GM19372 (cell line): ENCODE data around the gene FAM20C.
"Not testable (repeated sequence)": the region's sequence is repeated elsewhere in the genome, so short reads cannot be mapped to it uniquely, and the experiment has no call there.

Experiments
- ATAC-seq: cut with Tn5 transposase; IDR thresholded peaks from one replicate; pipeline ENCODE4 v1.9.1; 2021; ENCODE audit warnings: mild to moderate bottlenecking, low read depth, moderate library complexity; ENCODE audit not compliant: unreplicated experiment

Gene FAM20C

GRCh38 chr7:171912-172515, 20.4 kb upstream of the FAM20C start:
- ATAC-seq, result no peak

DNA sequence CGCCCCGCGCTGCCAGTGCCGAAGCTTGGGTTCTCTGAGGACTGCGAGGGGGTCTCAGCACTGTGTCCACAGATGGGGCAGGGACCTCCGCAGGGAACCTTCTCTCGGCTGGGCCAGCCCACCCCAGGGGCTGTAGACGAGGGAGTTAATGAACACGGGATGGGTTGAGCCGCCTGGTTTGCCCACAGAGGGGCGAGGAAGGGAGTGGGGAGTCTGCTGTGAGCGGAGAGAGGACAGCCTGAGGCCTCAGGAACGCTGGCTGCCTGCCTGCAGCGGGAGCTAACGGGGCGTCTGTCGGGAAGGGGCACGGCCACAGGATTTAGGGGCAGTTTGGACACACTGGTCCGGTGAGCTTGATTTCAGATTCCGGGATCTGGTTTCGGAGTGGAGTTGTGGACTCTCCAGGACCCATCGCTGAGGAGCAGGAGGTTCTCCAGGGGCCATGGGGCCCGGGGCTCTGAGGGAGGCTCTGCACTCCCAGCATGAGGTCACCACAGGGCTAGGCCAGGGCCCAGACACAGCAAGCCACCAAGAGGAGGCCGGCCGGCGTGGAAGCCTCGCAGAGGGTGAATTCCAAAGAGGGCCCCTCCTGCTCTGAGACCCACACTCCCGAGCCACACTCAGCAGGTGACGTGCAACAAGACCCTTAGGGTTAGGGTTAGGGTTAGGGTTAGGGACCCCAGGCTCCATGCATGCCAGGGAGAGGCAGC, 19.0 kb upstream of the FAM20C start:
- no peak for ATAC-seq

GRCh38 chr7:174716-175115, 17.7 kb upstream of the FAM20C start:
- ATAC-seq, result no peak

GRCh38 chr7:175955-176354, 16.4 kb upstream of the FAM20C start:
- no peak for ATAC-seq

DNA sequence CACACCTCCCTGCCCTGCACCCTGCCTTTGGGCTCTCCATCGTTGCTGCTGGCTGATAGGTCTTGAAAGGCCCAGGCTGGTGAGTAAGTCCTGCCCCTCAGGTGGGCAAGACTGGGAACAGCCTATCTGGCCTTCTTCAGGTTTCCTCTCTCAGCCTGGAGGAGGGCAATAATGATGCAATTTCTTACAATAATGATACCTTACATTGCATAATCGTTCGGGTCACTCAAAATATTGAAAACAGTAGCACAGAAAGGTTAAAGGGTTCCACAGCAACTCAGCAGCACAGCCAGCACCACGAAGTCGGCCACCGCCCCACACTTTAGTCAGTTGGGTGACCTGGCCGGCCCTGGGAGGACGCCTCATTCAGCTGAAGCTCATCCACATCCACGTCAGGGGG, 16.0 kb upstream of the FAM20C start:
- no peak for ATAC-seq

- no peak for ATAC-seq
Observed at GRCh38 chr7:176786-177459, 15.4 kb upstream of the FAM20C start.

GRCh38 chr7:178444-178843, 13.9 kb upstream of the FAM20C start:
- ATAC-seq, result no peak

GRCh38 chr7:179209-179681, 13.1 kb upstream of the FAM20C start:
- no peak for ATAC-seq

DNA sequence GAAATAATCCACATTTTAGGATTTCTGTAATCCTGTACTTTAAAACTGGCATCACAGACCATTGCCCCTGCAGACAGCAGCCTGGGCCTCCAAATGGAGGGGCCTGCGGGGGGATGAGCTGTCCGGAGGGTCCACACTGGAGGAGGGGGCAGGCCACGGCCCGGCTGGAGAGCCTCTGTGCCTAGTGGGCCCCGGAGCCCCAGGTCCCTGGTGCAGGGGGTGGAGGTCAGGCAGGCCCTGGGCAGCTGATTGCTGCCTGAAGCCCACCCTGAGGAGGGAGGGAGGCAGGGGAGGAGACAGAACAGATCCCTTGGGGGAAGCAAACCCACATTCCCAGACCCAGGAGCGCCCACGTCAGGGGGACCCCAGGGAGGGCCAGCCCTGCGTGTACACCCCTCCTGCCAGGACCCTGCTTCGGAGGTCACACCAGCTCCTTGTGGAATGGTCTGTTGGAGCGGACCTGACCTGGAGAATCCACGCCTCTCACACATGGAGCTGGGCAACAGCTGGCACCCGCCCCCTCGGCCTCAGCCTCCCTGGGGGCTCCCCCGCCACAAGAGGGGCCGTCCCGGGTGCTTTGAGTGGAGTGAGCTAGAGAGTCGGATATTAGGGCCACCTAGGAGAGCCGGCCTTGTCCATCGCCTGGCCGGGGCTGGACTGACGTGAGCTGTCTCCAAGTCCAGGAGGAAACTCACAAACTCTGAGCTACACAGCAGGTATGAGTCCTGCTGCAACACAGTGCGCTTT, 12.2 kb upstream of the FAM20C start:
- no peak for ATAC-seq

DNA sequence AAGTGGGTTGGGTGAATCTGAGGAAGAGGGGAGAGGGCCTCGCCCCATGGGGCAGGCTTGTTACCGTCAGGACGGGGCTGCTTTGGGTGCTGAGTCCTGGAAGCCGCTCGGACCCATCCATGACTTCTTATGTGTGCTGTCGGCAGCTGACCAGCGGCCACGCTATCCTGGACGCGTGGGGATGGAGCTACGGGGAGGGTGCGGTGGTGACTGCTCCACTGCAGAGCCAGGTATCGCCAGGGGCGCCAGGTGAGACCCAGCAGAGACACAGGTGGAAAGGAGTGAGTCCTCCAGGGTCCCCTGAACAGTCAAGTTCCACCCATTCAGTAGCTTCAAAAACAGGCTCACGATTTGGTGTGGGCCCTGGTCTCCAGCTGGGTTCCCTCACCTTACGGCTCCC, 10.6 kb upstream of the FAM20C start:
- no peak for ATAC-seq

DNA sequence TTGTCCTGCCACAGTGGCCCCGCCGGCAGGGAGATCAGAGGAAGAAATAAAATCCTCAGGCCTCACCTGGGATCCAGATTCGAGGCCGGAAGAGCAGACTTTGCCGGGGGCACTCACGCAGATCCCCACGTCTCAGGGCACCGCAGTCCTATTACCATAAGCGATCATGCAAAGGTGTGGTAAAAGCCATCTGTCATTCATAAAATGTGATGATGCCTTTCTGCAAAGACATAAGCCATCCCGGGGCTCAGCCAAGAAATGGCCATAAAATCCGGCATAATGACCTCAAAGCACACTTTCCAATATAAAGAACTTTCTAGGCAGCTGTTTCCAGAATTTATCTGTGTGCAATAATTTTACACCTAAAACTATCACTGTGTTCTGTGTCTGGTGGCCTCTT, 9.9 kb upstream of the FAM20C start:
- ATAC-seq, result not testable (repeated sequence)

DNA sequence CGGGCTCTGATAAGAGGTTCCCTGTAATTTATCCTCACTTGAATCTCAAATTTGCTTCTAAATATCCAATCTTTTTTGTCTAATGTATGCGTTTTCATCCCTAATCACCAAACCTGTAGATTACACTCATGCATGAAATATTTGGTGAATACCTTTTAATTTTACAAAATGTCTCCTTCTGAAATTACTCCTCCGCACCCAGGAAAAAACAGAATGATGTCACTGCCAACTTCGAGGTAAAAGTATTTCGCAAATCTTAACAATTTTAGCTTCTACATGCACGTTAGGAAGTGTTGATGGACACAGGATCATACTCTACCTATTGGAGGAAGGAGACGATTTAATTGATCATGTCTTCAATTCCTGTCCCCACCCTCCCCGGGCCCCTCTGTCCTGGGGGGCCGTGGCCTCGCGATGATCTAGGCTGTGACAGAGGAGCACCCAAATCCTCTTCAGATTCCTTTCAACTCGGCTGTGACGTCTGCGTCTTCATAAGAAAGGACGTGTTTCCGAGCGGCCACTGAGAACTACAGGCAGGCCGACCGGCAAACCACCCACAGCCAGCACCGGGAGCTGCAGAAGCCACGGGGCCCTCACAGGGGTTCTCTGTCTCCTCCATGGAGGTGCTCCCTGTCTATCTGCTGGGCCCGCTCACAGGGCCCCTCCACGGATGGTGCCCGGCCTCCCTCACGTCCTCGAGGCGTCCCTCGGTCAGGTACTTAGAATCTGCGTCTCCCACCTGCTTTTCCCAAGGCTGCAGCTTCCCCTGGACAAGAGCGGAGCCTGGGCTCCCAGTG, 8.7 kb upstream of the FAM20C start:
- ATAC-seq, result no peak

GRCh38 chr7:184294-185264, 7.8 kb upstream of the FAM20C start:
- no peak for ATAC-seq

- ATAC-seq, result no peak
Observed at GRCh38 chr7:186516-187113, 5.8 kb upstream of the FAM20C start.

DNA sequence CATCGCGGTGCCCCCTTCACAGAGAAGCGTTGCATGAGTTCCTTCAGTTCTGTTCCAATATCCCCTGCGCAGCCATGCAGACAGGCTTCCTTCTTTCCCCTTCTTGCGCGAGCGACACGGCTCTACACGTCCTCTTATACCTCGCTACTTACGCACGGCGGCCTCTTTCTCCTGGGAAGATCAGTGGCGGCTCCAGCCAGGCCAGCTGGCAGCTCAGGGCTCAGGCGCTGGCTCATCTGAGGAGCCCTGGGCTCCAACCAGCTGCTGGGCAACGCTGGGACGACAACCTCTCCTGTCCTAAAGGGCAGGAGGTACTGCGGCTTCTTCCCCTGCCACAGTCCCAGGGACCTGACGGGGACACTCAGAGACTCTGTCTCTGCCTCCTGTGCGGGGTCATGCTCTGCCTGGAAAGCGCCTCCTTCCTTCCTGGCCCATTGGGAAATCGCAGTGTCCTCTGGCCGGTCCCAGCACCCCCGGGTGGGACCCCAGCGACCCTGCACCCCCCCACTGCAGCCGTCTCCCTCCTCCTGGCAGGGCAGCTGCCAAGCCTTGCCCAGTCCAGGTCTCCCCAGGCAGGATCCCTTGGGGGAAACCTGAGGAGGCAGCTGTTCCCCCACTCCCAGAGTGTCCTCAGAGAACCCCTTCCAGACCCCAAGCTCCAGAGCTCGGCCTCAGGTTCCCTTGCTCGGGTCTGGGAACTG, 5.0 kb upstream of the FAM20C start:
- ATAC-seq, result no peak

- ATAC-seq, result no peak
Observed at GRCh38 chr7:188174-188573, 4.2 kb upstream of the FAM20C start.

DNA sequence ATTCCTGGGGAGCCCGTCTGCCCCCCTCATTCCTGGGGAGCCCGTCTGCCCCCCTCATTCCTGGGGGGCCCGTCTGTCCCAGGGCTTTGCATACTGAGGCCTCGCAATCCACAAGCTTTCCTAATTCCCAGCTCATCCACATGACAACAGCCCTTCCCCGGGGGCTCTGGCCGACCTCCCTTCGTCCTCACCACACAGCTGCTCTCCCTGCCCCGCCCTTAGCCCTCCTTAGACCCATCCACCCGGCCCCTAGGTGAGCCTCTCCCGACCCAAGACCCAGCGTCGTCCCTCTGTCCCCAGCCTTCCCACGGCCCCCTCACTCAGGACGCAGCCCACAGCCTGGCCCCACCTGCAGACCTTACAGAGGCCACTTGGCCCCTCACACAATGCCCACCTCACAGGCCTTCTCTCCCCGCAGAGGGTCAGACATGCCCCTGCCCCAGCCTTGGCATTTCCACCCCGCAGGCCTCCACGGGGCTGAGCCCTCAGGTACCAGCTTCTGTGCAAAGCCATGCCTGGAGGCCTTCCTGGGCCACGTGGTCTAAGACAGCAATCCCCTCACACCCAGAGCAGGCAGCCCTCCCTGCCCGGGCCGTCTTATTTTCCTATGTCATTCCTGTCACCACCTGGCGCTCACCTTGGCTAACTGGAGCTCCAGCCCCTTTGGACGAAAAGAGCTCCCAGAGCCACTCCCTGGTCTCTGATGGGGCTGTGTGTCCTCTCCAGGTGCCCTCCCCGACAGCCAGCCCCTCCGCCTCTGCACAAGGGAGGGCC, 3.5 kb upstream of the FAM20C start:
- no peak for ATAC-seq
